ENCODE data around the gene CDT1.
A peak's percentile ranks its signal among the peaks of the same experiment; 100 is the strongest.
"Not testable (repeated sequence)": the region's sequence is repeated elsewhere in the genome, so short reads cannot be mapped to it uniquely, and the experiment has no call there.

CDT1 gene

GRCh38 chr16:88782454-88783390 is 20.9 kb upstream of the CDT1 start:
- FAIRE-seq: peak; percentile 42

DNA sequence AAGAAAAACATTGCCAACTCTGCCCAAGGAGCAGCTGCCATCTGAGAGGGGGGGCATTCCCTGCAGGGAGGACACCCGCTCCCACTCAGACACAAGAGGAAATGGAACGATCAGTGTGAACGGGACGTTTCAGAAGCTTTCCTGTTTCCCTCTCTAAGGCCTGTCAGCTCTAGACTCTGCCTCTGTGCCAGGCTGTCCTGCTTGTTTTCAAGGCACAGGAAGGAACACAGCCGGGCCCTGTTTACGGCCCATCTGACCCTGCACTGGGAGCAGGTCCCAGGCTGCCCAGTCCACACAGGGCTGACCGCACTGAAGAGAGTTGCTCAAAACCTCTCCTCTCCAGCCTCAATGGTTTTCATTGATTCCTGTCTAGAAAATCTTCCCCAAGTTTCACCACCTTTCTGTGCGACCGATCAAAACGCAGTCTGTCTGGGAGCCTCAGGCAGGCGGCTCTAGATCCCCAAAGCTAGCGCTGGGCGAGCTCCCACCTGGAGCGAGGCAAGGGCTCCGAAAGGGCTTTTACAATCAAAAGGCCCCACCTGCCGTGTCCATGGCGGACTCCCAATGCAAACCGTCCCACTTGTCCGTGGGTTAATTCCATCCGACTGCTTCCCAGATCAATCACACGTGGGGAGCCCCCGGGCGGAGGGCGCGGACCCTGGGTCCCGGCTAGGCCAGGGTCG is 20.1 kb upstream of the CDT1 start:
- DNase-seq (ENCODE audit: insufficient read length, low spot score): no peak
- peak; percentile 57 for FAIRE-seq

More at GRCh38 chr16:88782454-88783390, 20.9 kb upstream of the CDT1 start:
- no peak for DNase-seq (ENCODE audit: insufficient read length, low spot score)

- DNase-seq (ENCODE audit: insufficient read length, low spot score) (no peak), FAIRE-seq (peak; percentile 54)
These were observed 19.3 kb upstream of the CDT1 start for GRCh38 chr16:88784074-88784855.

DNA sequence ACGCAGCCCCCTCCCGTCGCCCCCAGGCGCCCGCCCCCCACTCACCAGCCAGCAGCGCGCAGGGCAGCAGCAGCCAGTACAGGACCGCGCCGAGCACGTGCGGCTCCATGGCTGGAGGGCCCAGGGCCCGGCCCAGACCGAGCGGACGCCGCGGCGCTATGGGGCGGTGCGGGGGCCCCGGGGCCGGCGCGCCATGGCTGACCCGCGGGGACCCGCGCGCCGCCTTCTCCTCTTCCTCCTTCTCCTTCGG is 18.8 kb upstream of the CDT1 start:
- DNase-seq (ENCODE audit: insufficient read length, low spot score) (no peak), FAIRE-seq (no peak)

DNA sequence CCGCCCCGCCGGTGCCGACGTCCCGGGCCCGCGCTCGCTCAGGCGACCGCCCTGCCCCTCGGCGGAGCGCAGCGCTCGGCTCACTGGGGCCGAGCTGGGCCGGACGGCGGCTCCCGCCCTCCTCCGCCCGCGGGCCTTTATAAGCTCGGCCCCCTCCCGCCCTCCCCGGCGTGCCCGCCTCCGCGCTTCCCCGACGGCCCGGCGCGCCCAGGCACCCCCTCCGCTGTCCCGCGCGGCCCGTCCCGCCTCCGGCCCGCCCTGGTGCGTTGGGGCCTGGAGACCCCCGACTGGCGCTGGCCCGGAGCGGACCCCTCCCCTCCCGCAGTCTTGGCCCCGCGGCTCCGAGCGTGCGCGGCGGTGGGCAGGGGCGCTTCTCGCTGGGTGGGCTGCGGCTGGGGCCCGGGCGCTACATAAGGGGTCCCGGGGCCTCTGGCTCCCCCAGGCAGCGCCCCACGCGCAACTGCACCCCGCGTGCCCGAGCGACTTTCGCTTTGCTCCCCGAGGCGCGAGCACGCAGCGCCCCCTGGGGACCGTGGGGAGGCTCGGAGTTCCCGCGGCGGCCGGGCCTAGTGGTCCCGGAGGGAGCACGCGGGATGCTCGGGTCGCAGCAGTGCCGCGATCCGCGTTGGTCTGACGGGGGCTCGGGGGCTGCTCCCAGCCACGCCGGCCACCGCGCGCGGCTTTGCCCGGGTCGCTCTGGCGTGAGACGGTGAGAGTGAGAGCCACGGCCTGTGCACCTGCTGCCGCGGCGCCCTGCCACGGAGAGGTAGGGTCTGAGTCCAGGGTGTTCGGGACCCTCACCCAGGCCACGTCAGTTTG is 18.3 kb upstream of the CDT1 start, which contains the start of gene PIEZO1:
Gene PIEZO1 (minus strand): TSS at position 115 of the 819 bp plus-strand sequence. CDS start 256 bp downstream, outside the sequence.
- DNase-seq (ENCODE audit: insufficient read length, low spot score) (no peak), FAIRE-seq (no peak)

GRCh38 chr16:88787579-88788314 is 15.8 kb upstream of the CDT1 start:
- DNase-seq (ENCODE audit: insufficient read length, low spot score) (no peak), FAIRE-seq (no peak)

DNA sequence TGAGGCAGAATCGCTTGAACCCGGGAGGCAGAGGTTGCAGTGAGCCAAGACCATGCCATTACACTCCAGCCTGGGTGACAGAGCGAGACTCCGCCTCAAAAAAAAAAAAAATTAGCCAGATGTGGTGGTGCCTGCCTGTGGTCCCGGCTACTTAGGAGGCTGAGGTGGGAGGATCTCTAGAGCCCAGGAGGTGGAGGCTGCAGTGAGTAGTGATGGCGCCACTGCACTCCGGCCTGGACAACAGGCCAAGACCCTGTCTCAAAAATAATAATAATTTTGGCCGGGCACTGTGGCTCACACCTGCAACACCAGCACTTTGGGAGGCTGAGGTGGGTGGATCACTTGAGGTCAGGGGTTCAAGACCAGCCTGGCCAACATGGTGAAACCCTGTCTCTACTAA is 14.8 kb upstream of the CDT1 start:
- FAIRE-seq; DNase-seq (ENCODE audit: insufficient read length, low spot score): not testable (repeated sequence)

- DNase-seq (ENCODE audit: insufficient read length, low spot score) (no peak), FAIRE-seq (no peak)
These were observed 14.0 kb upstream of the CDT1 start for GRCh38 chr16:88789594-88789993.

DNA sequence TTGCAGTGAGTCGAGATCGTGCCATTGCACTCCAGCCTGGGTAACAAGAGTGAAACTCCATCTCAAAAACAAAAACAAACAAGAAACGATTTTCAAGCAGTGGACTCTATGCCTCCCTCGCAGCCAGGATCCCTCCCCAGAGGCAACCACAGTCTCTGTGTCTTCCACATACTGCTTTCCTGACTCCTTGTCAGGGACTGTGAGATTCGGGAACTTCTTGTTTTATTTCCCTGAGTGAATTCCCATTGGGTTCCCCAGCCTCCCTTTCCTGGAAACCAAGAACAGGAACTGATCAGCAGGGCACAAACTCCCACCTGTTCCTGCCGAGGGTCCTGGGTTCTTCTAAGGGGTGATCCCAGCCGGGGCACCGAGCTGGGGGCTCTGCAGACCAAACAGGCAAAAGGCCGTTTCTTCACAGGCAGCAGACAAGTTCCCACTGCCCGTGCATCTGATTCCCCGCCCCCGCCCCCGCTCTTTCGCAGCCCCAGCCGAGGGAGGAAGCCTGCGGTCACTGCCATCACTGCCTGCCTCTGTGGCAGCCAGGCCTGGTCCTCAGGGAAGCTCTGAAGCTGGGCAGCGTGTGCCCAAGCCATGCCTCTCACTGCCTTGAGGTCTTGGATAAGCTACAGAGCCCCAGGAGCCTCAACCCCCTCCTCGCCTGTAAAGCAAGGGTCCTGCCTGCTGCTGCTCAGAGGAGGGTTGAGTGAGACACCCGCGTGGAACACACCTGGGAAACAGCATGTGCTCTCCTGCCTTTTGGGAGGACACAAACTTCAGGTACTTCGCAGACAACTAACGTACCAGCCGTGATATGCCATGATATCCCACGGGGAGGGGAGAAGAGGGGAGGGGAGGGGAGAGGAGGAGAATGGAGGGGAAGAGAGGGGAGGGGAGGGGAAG is 13.0 kb upstream of the CDT1 start:
- FAIRE-seq (peak; percentile 60), DNase-seq (ENCODE audit: insufficient read length, low spot score) (no peak)

DNA sequence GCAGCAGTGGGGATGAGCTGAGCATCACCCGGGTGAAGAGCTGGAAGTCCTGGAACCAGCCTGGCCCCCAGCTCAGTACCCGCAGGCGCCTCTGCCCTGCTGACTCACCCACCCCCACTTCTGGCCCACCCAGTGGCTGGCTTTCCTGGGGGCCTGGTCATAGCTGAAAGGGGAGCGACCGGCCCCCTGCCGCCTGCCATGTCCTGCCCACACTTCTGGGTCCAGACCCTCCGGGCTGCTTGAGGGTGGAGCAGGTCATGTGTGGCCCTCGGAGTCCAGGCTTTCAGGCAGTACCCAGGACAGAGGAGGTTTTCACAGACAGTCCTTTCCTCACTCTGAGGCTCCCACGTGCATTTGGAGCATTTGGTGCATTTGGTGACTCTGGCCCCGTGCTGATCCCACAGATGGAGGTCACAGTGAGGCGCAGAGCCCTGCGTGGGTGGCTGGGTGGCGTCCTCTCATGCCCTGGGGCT is 11.5 kb upstream of the CDT1 start:
- FAIRE-seq (no peak), DNase-seq (ENCODE audit: insufficient read length, low spot score) (no peak)

- DNase-seq (ENCODE audit: insufficient read length, low spot score): no peak
- FAIRE-seq: no peak
These were observed 10.8 kb upstream of the CDT1 start for GRCh38 chr16:88792668-88793250.

- FAIRE-seq: no peak
- DNase-seq (ENCODE audit: insufficient read length, low spot score): no peak
These were observed 10.2 kb upstream of the CDT1 start for GRCh38 chr16:88793251-88793954.

- FAIRE-seq (no peak), DNase-seq (ENCODE audit: insufficient read length, low spot score) (no peak)
These were observed 7.3 kb upstream of the CDT1 start for GRCh38 chr16:88796278-88796677.

- FAIRE-seq: no peak
- DNase-seq (ENCODE audit: insufficient read length, low spot score): no peak
These were observed 5.5 kb upstream of the CDT1 start for GRCh38 chr16:88798073-88798472.

DNA sequence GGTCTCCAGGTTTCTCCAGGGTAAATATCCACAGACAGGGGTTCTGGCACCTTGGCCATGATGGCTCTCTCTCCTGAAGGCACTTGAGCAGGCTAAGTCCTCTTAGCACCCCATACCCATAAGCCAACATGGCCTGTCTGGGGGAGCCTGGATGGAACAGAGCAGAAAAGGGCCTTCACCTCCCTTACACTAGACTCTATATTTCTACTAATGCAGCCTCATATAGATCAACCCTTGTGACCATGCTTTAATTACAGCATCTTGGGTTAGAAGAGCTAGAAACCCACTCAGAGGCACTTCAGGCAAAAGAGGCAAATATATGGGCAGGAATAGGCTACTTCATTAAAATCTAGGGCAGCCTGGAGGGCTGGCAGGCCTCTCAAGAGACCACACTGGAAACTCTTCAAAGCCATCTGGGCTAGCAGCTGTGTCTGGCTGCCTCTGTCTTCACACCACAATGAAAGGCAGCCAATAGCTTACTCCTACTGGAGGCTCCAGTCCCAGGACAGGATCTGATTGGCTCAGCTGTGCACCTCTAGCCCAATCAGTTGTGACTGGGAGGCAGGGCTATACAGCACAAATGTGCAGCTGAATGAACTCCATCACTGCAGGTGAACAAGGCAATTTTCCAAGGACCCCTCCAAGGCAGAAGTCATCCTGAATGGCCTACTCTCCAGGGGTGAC is 4.7 kb upstream of the CDT1 start:
- no peak for FAIRE-seq
- no peak for DNase-seq (ENCODE audit: insufficient read length, low spot score)

DNA sequence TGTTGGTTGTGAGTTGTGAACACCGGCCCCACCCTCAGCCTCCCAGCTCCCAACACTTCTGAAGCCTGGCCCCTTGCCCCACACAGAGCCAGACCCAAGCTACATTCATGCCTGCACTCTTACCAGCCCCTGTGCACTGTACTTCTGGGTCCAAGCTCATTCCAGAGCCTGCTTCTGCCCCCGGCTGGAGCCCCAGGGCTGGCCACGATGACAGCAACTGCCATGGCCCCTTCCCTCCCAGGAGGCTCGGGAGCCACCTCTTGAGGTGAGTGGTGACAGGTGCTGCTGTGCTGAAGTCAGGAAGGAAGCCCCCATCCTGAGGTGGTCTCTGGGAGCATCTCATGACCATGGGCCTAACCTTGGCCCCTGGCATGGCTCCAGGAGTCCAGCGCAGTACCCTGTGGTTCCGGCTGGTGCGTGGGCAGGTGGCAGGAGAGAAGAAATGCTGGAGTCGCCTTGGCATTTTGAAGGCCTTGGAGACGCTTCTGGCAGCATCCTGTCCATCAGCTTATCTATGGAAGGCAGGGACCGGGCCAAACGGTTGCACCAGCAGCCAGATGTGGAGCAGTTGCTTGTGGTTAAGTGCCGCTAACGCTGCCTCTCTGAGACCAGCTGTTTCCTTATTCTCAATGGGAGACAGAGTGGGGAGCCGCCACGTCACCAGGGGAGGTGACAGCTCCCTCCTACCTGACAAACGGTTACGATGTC is 3.9 kb upstream of the CDT1 start:
- DNase-seq (ENCODE audit: insufficient read length, low spot score): no peak
- peak; percentile 40 for FAIRE-seq

DNA sequence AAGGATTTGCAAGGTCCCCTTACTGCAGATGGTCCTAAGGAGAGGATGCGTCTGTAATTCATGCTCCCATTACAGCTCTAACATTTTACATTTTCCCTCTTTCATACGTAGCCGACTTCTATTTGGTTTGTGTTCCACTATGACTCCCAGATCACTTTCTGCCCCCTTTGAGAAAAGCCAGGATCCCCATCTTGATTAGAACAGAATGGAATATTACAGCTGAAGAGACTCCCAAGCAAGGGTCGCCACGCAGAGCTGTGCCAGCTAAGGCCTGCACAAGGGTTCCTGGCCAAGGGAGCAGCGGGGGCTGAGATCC is 3.4 kb upstream of the CDT1 start:
- FAIRE-seq: no peak
- DNase-seq (ENCODE audit: insufficient read length, low spot score): no peak
